GM12891 (cell line): ENCODE results near the gene LY6G6F.

Source experiments
- POLR2A ChIP-seq: IDR thresholded peaks from 2 replicates; pipeline ENCODE4 v1.6.1; 2011; ENCODE audit warnings: low read depth, low read length, control low read depth
- SPI1 ChIP-seq: IDR thresholded peaks from 2 replicates; pipeline ENCODE4 v1.6.1; 2011; ENCODE audit warnings: low read depth, low read length, control low read depth
- TAF1 ChIP-seq: IDR thresholded peaks from 2 replicates; pipeline ENCODE4 v1.6.1; 2011; ENCODE audit warnings: low read depth, low read length, control low read depth

- TF ChIP-seq TAF1 (no peak), POLR2A (no peak), SPI1 (no peak)
Observed at GRCh38 chr6:31719001-31719400, 12.3 kb downstream of the LY6G6F start.
